OCI-M2 (cell line): ENCODE measurements around the gene ZSWIM6.

Experiments used
- DNase-seq: peaks from one replicate; lab custom pipeline; 2025; ENCODE audit not compliant: unreplicated experiment; lab: John Stamatoyannopoulos, UW

The ZSWIM6 gene

DNA sequence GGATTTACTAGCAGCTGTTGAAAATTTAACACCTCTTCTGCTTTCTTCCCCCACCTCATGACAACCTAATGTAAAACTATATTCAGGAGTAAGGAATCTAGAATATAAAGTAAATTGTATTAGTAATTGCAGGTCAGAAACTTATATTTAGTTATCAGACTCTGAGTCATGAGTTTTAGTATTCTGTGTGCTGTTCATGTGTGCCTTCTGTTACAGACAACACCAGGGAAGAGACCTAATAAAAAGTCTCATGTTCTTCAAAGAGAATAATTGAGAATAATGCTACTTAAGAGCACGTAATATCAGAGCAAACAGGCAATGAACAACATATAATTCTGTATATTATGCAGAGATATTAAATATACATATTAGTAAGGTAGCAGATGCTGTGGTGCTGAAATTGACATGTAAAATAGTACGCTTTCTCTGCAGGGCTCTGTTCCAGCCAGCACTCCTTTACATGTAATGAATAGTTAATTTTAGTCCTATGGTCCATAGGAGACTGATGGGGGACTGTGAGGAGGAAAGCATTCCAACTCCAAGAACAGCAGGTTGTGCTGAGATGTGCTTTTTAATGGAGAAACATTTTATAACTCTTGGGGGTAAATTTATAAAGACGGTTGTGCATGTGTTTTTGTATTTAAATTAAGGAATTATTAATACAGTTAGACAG lies 106.4 kb downstream of the ZSWIM6 start:
- no peak for DNase-seq

DNA sequence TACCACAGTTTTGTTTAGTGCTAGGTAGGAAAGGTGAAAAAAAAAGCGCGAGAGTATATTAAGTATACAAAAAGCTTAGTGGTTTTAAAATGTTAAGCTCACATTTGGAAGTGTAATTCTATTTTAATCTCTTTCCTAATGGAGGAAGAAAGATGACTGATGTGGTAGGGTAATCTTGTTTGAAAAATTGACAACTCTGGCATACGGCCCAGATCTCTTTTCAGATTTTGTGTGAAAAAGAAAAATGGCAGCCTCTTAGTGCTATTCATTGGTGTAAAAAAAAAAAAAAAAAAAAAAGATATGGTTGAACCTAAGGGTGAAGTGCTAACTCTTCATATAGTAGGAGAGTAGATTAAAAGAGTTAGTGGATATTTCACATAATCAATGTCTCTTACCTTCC lies 108.0 kb downstream of the ZSWIM6 start:
- no peak for DNase-seq

DNA sequence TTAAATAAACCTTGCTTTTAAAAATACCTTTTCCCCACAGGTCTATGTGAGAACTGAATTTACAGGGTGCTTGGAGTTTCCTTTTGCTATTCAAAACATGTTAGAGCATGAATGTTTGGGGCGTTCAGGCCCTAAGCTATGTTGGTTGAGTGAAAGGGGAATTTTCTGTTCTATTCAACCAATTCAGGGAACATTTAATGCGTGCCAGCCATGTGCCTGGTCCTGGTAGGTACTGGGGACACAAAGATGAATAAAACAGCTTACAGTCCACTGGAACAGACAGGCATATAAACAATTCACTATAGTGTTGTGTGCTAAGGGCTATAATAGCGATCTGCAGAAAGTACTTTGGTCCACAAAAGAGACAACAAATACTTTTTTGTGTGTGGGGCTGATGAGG lies 108.5 kb downstream of the ZSWIM6 start:
- DNase-seq: no peak

DNA sequence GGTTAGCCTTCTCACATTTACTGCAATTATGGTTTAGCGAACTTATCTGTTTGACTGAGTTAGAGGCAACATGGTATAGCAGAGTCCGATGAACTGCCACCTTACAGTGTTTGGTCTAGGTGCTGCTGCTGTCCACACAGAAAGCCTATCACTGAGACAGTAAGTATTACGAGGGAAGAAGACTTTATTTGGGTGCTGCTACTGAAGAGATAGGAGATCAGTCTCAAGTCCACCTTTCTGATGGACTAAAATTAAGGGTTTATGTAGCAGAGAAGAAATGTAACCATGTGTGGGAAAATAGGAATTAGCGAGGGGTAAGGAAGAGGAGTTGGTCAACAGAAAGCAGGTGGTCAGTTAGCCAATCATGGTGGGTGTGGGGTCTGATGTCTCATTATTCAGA lies 109.7 kb downstream of the ZSWIM6 start:
- no peak for DNase-seq

DNA sequence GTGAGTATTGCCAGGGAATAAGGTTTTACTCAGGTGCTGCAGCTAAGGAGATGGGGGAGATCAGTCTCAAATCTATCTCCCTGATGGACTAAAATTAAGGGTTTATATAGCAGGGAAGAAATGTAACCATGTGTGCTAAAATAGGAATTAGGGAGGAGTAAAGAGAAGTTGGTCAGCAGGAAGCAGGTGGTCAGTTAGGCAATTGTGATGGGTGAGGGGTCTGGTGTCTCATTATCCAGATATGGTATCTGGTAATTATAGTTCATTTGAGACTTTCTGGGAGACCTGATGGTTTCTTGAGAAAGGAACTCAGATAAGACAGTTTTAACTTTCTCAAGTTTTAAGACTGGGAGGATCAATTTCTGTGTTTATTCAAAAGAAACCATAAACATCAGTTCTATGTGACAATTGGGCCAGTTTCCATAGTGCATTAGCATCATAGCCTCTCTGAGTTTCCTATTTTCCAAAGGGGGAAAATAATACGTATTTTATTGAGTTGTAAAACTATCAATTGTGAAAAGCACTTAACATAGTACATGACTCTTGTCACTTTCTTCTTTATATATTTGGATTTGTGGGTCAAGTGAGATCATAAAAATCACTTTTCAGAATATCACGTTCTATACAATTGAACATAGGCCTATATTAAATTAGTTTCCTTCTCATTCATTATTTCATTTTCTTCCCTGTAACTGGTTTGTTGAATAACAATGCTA lies 115.9 kb downstream of the ZSWIM6 start:
- no peak for DNase-seq

DNA sequence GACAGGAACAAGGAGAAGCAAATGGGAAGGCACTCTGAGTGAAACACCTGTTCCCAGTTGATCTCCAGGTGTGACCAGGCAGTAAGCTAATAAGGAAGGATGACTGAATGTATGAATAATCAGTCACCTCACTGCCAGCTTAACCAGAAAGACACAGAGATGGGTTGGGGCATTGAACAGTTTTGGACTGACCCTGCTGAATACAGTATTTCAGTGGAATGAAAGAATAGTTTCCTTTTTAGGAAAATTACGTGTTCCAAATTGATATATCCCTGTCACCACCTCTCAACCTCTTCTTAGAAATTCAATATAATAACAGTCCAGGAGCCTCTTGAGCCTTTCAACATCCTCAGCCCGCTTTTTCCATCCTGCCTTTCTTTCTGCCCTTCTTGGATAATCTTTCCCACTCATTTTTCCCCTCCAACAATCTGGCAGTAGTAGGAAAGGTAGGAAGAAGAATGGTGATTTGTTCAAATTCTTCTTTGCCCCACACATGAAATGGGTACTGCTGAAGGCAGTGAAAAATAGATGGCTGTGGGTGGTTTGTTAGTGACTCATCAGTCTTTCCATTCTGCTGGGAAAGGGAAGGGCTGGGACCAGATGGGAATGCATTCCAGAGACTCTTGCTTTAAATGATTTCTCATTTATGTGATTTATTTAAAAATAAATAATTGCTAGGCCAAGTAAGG lies 117.9 kb downstream of the ZSWIM6 start:
- no peak for DNase-seq

DNA sequence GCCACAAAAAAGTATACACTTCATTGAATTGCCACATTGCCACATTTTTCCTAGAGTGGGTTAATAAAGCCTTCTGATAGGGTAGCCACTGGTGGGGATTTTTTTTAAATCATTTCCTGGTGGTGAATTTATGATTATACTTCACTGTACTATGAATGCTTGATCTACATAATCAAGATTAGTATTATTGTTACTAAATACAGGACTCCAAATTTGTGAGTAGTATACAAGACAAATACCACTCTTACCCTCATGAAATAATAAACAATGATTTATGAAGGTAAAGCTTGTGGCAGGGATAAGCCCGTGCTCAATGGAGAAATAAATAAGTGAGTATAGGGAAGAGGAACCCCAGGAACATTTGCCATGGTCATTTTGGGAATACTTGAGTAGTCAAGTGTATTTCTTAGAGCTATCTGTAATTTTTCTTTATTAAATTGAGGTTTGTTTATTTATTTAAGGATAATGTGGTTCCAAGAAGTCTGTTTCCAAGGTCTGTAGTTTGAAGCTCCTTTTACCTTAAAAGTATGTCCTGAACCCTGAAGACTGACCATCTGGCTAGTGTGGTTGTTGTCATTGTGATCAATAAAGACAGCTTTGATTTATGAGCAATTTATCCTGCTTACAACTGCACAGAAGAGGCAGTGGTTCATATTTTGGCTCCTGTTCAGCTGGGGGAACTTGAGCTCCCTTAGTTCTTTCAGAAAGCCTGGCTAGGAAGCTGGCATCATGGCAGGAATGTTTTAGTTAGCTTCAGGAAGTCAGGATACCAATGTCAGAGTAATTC lies 118.6 kb downstream of the ZSWIM6 start:
- no peak for DNase-seq

DNA sequence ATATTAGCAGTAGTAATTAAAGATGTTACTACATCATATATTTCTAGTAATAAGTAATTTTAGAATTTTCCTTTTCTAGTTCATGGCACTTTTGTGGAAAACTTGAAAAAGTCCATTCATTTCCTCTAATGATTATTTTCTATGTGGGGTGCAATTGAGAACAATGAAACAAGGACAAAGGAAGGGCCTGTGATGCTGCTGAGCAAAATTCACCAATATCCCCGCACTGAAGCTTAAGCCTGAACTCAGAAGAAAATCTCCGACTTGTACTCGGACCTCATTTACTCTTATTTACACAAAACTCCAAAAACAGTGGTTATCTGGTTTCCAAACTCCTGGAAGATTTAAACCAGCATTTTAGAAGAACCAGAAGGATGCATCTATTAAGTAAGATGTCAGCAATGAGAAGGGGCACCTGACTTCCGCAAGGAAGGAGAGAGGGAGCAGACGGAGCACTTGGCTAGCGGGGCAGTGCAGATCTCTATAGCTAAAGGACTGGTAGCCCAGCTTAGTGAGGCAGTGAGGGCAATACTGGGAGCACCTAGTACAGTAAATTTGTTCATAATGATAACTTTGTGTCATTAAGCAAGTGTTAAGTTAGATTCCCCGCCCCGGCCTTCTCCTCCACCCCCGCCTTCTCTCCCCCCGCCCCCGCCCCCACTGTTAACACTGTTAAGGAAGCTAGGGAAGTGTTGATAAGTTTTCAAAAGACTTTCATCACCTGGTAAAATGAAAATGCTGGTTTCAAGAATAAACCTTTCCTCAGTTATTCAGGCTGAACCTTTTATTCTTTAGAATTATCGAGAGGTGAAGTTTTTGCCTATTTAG lies 123.3 kb downstream of the ZSWIM6 start:
- no peak for DNase-seq

DNA sequence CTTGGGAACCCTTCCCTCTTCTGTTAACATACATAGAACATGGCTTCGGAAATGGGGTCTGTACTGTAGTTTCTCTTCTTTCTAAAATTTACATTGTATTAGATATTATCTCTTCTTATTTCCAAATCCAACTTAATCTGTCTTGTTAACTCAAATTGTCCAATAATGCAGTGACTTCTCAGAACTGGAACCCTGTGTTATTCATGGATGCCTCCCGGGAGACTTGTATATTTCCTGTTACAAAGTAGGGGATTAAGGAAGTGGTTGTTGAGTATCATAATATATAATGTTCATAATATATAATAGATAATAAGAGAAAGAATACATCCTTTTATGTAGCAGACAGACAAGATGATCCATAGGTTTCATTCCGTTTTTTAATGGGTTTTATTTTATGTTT lies 128.4 kb downstream of the ZSWIM6 start:
- DNase-seq: no peak

DNA sequence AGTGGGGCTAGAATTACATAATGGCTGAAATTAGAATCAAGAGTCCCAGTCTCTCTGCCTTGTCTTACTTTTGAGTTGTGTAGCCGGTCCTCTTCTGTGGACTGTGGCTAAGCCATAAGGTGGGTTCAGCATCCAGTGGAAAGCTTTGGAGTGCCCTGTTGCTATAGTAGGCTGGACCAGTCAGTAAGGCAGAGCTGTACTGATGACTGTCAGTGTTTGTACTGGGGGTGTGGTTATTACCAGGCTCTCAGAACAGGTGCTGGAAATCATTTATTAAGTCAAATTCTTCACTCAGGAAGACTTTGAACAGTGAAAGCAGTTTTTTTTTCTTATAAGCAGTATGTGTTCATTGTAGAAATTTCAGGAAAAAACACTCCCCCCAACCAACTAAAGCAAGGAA lies 129.4 kb downstream of the ZSWIM6 start:
- DNase-seq: no peak

DNA sequence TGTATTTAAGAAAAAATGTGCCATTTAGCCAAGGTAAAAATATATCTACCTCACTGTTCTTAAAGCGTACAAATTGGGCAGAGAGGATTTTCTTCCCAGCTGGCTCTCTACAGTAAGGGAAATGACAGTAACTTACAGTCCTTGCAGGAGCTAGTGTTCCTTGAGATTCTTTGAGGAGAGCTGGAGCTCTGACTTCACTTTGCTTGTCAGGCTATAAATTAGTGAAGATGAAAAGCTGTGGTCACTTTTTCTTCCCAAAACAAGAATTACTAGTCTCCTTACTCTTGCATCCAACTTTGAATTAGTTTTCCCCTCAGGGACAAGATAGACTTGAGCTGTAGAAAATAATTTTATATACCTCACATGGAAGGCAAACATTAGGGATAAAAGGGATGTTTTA lies 129.9 kb downstream of the ZSWIM6 start:
- no peak for DNase-seq

DNA sequence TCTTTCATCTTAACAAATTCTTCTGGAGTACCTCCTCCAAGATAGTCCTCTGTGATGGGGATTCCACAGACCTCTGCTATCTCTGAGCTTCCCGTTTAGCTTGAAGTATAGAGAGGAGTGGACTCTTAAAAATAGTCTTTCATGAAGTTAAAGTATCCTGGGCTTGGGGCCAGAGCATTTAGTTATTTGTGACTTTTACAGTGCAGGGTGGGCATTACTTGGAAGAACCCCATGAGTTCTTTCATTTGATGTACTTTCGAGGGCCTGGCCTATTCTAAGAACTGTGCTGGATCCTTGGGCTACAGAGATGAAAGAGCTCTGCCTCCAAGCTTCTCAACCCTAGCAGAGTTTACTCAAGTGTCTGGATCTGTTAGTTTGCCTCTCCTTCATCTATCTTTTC lies 131.5 kb downstream of the ZSWIM6 start:
- no peak for DNase-seq

DNA sequence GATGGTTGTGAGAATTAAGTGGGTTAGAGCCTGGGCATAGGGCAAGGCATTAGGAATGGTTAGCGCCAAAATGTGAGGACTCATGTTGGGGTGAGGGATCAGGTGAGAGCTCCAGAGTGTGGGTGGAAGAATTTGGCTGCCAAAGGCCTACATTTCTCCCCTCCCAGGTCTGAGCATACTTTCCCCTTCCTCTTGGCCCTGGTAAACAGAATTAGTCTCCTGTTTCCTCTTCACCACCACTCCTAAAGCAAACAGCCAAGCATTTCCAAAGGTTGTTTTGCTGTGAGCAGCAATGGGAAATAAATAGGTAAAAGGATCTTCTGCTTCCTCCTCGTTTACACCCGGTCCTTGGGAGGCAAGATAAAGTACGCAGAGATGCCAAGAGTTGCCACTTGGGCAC lies 132.5 kb downstream of the ZSWIM6 start:
- no peak for DNase-seq

DNA sequence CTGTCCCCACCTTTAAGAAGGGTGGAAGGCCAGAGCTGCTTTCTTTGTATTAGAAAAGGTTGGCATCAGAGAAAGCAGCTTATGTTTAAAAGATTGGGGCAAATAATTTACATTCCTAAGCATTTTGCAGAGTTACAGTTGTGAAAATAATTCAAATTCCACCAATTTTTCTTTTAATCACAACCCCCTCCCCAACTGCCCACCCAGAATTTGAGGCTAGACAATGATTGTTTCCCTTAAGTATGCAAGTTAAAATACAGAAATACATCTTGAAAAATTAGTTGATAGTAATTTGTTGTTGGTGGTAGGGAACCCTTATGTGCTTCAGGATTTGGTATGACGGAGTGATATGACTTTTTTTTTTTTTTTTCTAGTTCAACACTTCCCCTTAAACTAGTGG lies 133.0 kb downstream of the ZSWIM6 start:
- DNase-seq: no peak

DNA sequence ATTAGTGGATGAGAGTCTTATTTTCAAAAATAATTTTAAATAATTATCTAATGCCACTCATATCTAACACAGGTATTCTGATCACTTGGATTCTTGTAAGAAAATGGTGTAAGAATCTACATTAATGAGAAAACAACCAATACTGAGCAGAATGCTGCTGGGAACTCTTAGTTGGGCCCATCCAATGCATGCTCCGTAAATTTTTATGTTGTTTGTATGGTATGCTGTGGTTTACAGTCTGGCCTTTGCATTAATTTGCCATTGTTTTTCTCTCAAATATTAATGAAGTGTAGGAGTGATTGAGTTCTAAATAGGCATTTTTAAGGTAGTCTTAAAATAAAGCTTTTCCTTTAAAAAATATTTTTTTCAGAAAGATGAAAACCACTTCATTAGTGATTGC lies 133.4 kb downstream of the ZSWIM6 start:
- no peak for DNase-seq

DNA sequence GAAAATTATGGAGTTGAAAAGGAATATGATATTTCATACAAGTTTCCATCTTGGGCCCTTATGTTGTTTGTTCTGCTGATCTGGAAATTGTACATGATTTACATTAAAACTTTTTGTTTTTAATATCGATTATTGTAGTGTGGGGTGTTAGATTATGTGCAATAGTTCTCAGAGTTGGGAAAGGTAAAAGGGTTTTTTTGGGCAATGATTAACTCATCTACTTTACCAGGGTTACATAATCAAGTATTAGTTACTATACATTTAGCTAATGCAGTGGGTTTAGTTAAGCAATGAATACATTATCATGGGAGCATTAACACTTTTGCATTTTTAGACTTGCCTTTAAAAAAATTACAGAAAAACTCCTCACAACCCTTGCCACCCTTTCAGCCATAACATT lies 134.0 kb downstream of the ZSWIM6 start:
- DNase-seq: no peak

DNA sequence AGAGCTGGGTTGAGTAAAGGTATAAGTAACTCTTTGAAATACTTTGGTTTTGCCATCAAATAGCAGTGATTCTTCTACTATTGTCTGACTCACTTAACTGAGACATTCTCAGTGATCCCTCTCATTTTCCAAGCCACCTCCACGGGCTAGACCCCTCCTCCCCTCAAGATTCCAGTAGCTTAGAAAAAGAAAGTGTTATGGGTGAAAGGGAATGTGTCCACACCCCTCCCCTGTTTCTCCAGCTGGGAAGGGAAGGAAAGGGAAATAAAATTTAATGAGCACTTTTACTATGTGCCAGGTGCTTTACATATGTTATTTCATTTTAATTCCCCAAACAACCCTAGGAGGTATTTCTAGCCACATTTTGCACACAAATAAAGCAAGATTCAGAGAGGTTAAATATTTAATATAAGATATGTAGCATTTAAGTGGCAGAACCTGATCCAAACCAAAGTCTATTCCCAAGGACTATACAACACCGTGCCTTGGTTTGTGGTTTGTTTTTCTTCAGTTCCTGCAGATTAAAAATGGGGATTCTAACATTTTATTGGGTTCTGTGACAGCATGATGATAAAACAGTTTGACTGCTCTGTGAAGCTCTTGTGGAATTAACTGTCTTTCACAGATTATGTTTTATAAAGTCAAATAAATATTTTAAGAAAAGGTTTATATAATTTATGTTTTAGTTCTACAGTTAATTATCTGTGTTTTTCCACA lies 135.9 kb downstream of the ZSWIM6 start:
- DNase-seq: no peak

DNA sequence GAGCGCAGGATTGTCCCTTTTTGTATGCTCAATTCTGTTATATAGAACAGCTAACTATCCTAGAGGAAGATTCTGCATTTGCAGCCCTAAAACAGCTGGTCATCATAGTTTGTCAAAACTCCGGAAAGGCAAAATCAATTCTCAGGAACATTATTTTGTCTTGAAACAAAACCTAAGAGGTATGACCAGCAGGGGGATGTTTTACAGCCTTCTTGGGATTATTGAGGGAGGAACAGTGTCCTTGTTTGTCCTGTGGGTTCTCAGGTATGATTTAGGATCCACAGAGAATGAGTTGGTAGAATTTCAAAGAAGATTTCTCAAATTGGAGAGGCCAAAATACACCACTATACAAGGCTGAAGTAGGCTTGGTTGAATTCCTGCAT lies 136.4 kb downstream of the ZSWIM6 start:
- no peak for DNase-seq

DNA sequence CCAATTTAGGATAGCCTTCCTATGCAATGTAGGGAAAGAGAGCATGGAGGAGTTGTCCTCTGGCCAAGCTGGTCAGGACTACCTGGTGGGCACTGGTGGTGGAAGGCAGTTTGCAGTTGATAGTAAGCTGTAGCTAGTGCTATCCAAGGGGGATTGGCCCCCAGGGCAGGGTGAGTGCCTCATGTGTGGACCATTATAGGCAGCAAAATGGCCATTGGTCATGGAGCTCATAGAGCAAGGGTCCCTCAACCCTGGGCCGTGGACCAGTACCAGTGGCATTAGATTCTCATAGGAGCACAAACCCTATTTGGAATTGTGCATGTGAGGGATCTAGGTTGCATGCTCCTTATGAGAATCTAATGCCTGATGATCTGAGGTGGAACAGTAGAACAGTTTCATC lies 139.3 kb downstream of the ZSWIM6 start:
- no peak for DNase-seq
